SU-DHL-6 (cell line): ENCODE data around the gene ZNF831.

Experiments
- H2AFZ ChIP-seq: fragments of 200-600 bp; sonication (generic); 2 replicates; pipeline ENCODE4 v1.6.1; 2014; ENCODE audit warnings: low read depth, mild to moderate bottlenecking, moderate library complexity, mixed read lengths, antibody characterized with exemption, low read length; ENCODE audit not compliant: severe bottlenecking
- H3F3A ChIP-seq: fragments of 200-600 bp; shearing (Covaris generic); 2 replicates; pipeline ENCODE4 v1.6.0; 2016; ENCODE audit warnings: antibody characterized with exemption, mild to moderate bottlenecking; ENCODE audit not compliant: insufficient read depth
- H3K27ac ChIP-seq: fragments of 200-600 bp; sonication (generic); 2 replicates; pipeline ENCODE4 v1.5.1; 2016; ENCODE audit warnings: low read depth, mild to moderate bottlenecking, low read length, moderate library complexity, mixed read lengths
- H3K27me3 ChIP-seq: fragments of 200-600 bp; sonication (generic), shearing (Covaris generic); 2 replicates; pipeline ENCODE4 v1.6.0; 2014; ENCODE audit warnings: mild to moderate bottlenecking, low read length
- H3K36me3 ChIP-seq: fragments of 200-600 bp; sonication (generic); 2 replicates; pipeline ENCODE4 v1.6.1; 2014; ENCODE audit warnings: mild to moderate bottlenecking, low read length, mixed read lengths
- H3K4me2 ChIP-seq: fragments of 300-600, 200-600 bp; shearing (Covaris generic), sonication (generic); 2 replicates; pipeline ENCODE4 v1.6.0; 2014; ENCODE audit warnings: low read length, low read depth, mild to moderate bottlenecking; ENCODE audit not compliant: poor library complexity, severe bottlenecking
- H3K4me3 ChIP-seq: fragments of 200-600 bp; sonication (generic); 2 replicates; pipeline ENCODE4 v1.5.1; 2014; ENCODE audit warnings: antibody characterized with exemption, low read length, mild to moderate bottlenecking, mixed read lengths; ENCODE audit not compliant: insufficient read depth, poor library complexity, severe bottlenecking
- H3K79me2 ChIP-seq: fragments of 200-600 bp; sonication (generic); 2 replicates; pipeline ENCODE4 v1.6.1; 2014; ENCODE audit warnings: mild to moderate bottlenecking, low read length, moderate library complexity; ENCODE audit not compliant: insufficient read depth
- H3K9ac ChIP-seq: fragments of 200-600 bp; sonication (generic); 2 replicates; pipeline ENCODE4 v1.7.0; 2014; ENCODE audit warnings: mild to moderate bottlenecking, low read length
- H3K9me2 ChIP-seq: fragments of 200-600 bp; sonication (generic); replicated peaks from 2 replicates; pipeline ENCODE4 v1.6.1; 2014; ENCODE audit warnings: low read length; ENCODE audit not compliant: insufficient read depth
- H3K9me3 ChIP-seq: fragments of 200-600 bp; sonication (generic); 2 replicates; pipeline ENCODE4 v1.6.1; 2014; ENCODE audit warnings: low read length, mixed read lengths; ENCODE audit not compliant: insufficient read depth
- H4K20me1 ChIP-seq: fragments of 200-600 bp; sonication (generic); 2 replicates; pipeline ENCODE4 v1.6.1; 2014; ENCODE audit warnings: low read depth, mild to moderate bottlenecking, antibody characterized with exemption, low read length, moderate library complexity, mixed read lengths
- CTCF ChIP-seq: fragments of 200-600 bp; sonication (generic); IDR thresholded peaks from one replicate; pipeline ENCODE4 v1.5.1; 2017; ENCODE audit warnings: antibody characterized with exemption, mild to moderate bottlenecking, low read length, moderate library complexity; ENCODE audit not compliant: insufficient read depth, poor library complexity, severe bottlenecking
- EZH2phosphoT487 ChIP-seq: fragments of 200-600 bp; sonication (generic), shearing (Covaris generic); conservative IDR thresholded peaks from 2 replicates; pipeline ENCODE4 v1.6.1; 2018; ENCODE audit warnings: mild to moderate bottlenecking, antibody characterized with exemption, low read length, moderate library complexity, mixed read lengths

Gene ZNF831

GRCh38 chr20:59158673-59159072, 4.9 kb upstream of the ZNF831 start:
- no peak overlapping the region for H3K4me3 ChIP-seq
- H3F3A ChIP-seq: no peaks in the 10 kb centered on the region
- H3K79me2 ChIP-seq: no peaks in the 10 kb centered on the region
- H3K9me3 ChIP-seq: no peaks in the 10 kb centered on the region
- TF ChIP-seq EZH2phosphoT487: no peak
- TF ChIP-seq CTCF: no peak
- no peaks in the 10 kb centered on the region for H4K20me1 ChIP-seq
- H3K27ac ChIP-seq: no peak overlapping the region
- no peaks in the 10 kb centered on the region for H3K36me3 ChIP-seq
- no peak overlapping the region for H3K4me2 ChIP-seq
- H2AFZ ChIP-seq: no peak overlapping the region
- H3K9me2 ChIP-seq: no peaks in the 10 kb centered on the region
- H3K9ac ChIP-seq: no peak overlapping the region
- H3K27me3 ChIP-seq: no peaks in the 10 kb centered on the region

GRCh38 chr20:59159091-59159490, 4.5 kb upstream of the ZNF831 start:
- H3K27me3 ChIP-seq: no peaks in the 10 kb centered on the region
- no peak overlapping the region for H3K27ac ChIP-seq
- no peaks in the 10 kb centered on the region for H4K20me1 ChIP-seq
- no peak overlapping the region for H3K4me2 ChIP-seq
- no peak overlapping the region for H3K9ac ChIP-seq
- H3K36me3 ChIP-seq: no peaks in the 10 kb centered on the region
- H3K9me2 ChIP-seq: no peaks in the 10 kb centered on the region
- H2AFZ ChIP-seq: no peak overlapping the region
- no peaks in the 10 kb centered on the region for H3K9me3 ChIP-seq
- no peak overlapping the region for H3K4me3 ChIP-seq
- TF ChIP-seq CTCF (no peak), EZH2phosphoT487 (no peak)
- no peaks in the 10 kb centered on the region for H3F3A ChIP-seq
- no peaks in the 10 kb centered on the region for H3K79me2 ChIP-seq

GRCh38 chr20:59159493-59160376, 3.9 kb upstream of the ZNF831 start:
- Histone ChIP-seq H3K9ac (no peak overlapping the region), H3F3A (no peaks in the 10 kb centered on the region), H3K27ac (no peak overlapping the region), H3K9me2 (no peaks in the 10 kb centered on the region), H3K4me3 (no peak overlapping the region), H3K9me3 (no peaks in the 10 kb centered on the region), H3K36me3 (no peaks in the 10 kb centered on the region), H3K79me2 (no peaks in the 10 kb centered on the region), H3K4me2 (no peak overlapping the region), H2AFZ (no peak overlapping the region), H4K20me1 (no peaks in the 10 kb centered on the region), H3K27me3 (no peaks in the 10 kb centered on the region)
- TF ChIP-seq CTCF: no peak
- TF ChIP-seq EZH2phosphoT487: no peak
